Measurements from ENCODE around the gene RBM38.
A peak's percentile ranks its signal among the peaks of the same experiment; 100 is the strongest.
"Not testable (repeated sequence)": the region's sequence is repeated elsewhere in the genome, so short reads cannot be mapped to it uniquely, and the experiment has no call there.

Gene RBM38

DNA sequence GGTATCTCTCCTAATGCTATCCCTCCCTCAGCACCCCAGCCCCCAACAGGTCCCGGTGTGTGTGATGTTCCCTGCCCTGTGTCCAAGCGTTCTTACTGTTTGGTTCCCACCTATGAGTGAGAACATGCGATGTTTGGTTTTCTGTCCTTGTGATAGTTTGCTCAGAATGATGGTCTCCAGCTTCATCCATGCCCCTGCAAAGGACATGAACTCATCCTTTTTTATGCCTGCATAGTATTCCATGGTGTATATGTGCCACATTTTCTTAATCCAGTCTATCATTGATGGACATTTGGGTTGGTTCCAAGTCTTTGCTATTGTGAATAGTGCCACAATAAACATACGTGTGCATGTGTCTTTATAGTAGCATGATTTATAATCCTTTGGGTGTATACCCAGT lies 28.3 kb downstream of the RBM38 start:
- not testable (repeated sequence) for DNase-seq

DNA sequence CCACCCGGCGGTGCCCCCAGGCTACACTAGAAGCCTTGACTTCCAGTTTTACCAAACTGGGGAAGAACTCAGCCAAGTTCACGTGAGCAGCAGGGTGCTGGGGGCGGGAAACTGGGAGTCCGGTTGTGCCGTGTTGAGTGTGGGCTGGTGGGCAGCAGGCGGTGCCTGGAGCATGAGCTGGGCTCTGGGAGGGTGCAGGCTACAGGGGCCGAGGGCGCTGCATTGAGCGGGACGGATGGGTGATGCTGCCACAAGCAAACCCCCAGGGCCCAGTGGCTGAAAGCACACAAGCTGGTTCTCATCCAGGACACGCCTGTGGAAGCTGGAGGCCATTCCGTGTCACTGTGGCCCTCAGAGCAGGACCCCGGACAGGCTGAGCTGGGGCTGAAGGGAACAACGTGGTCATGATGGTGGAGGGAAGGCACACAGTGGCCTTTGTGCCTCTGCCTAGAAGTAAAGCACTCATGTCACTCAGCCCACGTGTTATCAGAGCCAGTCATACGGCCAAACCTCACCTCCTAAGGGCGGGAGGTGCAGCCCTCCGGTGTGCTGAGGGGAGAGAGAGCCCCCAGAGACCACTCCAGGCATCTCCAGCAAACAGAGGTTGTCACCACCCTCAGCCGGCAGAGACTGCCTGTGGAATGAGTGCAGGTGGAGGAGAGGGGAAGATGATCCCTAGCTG lies 29.5 kb downstream of the RBM38 start:
- peak; percentile 66 for DNase-seq

DNA sequence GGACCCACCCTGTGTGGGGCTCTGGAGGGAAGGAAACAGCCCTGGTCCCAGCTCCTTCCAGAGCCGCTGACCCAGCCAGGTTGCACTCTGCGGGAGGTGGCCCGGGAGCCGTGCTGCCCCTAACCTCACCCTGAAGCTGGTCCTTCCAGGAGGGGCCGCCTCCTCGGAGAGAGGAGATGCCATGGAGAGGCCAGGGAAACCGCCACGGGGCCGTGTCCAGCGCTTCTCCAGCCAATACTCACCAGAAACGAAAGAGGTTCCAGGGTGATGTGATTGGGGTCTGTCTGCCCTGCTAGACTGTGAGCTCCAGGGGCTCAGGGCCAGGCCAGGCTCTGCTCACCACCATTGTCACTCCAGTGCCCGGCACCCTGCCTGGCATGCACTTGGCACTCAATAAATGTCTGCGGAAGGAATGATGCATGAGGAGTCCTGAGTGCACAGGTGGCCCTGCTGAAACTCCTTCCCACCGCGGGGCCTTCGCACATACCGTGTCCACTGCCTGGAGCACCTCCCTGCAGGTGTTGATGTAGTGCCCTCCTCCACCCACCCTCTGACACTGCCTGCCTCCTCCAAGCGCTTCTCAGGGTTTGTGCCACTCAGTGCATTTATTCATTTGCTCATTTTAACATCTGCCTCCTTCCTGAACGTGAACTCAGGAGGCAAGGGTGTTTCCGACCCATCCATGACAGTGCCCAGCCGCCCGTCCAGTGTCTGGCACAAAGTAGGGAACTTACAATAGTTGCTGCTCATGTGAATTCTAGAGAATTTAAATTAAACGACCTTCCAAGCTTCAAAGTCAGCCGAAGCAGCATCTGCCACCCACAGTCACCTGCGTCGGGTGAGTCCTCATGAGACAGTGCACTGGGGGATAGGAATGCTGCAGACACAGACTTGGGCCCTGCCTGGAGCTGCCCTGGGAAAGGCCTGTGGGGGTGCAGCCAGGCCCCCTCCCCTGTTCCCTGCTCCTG lies 30.3 kb downstream of the RBM38 start:
- no peak for DNase-seq

DNA sequence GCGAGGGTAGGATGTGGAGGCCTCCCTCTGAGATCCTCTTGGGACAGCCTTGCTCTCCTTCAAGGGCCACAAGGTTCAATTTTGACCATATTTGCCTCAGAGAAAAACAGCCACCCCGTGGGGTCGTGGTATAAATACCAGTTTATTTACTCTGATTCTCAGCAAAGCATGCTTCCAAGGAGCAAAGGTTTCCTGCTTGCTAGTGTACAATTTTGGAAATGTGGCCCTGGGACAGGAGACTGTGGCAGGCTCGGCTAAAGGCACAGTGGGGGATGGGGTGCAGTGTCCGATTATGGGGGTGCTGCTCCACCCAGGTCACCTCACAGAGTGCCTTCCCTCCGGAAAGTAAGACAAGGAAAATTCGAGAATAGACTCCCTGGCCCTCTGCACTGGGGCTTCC lies 31.1 kb downstream of the RBM38 start:
- no peak for DNase-seq

DNA sequence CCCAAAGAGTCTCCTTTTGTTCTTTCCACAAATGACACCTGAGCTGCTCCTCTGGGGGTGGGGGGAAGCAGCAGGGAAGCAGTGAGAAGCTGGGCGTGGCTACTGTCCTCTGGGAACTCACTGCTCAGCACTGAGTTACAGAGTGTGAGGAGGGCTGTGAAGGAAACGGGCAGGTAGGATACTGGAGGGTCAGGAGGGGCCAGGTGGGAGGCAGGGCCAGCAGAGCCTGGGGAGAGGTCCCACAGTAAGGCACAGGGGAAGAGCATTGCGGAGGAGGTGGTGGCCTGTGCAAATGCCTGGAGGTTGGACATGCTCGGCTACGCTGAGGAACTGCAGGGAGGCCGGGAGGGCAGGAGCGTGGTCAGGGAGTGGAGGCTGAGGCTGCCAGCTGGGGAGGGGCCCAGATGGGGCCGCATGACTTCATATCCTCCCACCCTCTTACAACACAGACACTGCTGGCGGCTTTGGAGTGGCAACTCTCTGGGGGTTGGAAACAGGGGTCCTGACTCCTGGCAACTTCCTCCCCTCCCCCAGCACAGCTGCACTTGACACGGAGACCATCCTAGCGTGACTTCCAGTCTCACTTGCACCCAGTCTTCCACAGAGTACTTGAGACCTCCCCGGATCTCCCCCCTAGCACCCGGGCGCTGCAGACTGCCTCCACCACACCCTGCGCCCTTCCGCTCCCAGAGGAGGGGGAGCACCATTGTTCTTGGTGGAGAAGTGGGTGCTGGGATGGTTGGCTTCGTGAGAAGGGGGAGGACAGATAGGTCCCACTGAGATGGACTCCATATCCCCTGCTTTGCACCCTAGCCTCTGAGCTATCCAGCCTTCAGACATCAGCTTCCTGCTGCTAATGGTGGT lies 34.2 kb downstream of the RBM38 start:
- DNase-seq, result peak; percentile 72

DNA sequence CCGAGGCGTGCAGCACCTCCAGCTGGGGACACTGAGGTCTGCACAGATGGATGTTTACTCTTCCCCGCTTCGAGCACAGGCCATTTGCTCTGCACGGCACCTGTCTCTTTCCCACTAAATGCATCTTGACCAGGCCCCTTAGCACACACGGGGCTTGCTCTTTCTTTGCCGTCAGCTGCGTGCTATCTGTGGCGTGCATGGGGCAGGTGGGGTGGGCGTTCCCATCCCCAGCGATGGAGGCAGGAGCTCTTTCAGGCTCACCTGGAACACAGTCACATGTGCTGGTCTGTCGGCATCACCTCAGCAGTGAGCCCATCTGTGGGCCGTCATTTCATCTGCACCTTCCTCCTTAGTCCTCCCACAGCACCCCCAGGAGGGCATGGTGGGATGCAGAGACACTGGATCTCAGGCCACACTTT lies 35.1 kb downstream of the RBM38 start:
- peak; percentile 43 for DNase-seq

DNA sequence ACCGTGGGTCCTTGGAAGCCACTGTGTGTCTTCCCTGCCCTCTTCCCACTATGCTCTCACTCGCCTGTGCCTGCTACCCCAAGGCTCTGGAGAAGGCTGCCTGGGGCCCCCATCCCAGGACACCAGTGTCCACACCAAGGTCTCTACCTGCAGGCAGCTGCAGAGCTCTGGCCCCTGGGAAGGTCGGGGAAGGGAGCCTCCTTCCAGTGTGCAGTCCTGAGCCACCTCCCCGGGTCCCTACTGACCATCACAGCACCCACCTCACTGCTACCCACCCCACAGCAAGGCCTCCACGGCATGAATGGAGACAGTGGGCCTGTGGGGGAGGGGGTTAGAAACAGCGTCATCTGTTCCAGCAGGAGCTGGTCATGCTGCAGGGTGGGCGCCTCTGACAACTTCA lies 35.6 kb downstream of the RBM38 start:
- no peak for DNase-seq

DNA sequence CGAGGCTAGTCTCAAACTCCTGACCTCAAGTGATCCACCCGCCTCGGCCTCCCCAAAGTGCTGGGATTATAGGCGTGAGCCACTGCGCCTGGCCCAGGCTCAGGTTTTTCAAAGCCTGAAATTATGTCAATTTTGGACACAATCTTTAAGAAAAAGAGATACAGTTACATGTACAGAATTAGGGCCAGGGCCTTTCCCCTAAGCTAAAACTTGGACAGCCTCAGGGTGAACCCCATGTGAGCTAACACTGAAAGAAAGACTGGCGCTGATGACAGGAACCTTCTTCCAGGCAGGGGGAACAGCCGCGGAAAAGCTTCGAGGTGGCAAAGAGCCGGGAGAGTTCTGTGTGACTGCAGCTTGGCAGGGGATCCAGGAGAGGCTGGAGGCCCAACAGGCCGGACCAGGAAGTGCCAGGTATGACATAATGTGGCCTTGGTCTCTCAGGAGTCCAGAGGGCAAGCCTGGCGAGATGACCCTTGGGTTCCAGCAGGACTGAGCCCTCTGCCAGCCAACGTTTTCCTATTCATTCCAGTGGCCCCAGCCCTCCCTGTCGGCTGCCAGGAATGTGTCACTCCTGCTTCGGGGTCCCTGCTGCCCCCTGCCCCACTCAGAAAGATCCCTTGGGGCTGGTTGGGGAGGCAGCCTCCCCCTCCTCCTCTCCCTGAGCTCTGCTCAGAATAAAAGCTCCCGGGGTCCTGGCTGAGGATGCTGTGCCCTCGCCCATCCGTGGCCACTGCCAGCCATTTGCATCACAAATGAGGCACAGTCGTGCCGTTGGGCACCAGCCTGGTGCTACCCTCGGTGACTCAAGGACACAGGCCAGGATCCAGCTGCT lies 37.3 kb downstream of the RBM38 start:
- no peak for DNase-seq

DNA sequence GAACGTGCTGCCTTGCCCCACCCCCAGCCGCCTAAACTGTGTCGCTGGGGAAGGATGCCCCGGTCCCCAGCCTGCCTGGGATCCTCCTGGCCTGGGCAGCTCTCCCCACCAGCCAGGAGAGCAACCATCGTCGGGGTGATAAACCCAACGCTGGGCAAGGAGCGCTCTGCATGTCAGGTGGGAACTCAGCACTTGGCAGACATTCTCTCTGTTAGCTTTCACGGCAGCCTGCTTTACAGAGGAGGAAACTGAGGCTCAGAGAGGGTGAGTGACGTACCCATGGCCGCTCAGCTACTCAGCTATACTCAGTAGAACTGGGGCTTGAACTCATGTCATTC lies 37.9 kb downstream of the RBM38 start:
- DNase-seq, result no peak

DNA sequence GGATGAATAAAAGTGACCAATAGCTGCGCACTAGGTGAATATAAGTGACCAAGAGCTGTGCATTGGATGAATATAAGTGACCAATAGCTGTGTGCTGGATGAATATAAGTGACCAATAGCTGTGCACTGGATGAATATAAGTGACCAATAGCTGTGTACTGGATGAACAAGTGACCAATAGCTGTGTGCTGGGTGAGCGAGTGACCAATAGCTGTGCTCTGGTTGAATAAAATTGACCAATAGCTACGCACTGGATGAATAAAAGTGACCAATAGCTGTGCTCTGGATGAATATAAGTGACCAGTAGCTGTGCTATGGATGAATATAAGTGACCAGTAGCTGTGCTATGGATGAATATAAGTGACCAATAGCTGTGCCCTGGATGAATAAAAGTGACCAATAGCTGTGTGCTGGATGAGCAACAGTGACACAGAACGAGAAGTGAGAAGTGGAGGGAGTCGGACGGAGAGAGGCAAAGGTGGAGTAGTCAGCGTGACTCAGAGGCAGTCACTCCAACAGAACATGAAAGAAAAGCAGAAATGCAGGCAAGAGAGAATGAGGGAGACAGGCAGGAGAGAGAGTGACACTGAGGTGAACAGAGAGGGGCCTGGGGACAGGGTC lies 38.5 kb downstream of the RBM38 start:
- DNase-seq, result no peak

DNA sequence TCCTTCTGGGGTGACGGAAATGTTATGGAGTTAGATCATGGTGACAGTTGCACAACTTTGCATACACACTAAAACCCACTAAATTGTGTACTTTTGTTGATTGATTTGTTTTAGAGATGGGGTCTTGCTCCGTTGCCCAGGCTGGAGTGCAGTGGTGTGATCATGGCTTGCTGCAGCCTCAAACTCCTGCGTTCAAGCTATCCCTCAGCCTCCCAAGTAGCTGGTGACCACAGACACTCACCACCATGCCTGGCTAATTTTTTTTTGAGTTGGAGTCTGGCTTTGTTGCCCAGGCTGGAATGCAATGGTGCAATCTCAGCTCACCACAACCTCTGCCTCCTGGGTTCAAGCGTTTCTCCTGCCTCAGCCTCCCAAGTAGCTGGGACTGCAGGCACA lies 39.0 kb downstream of the RBM38 start:
- DNase-seq, result not testable (repeated sequence)

DNA sequence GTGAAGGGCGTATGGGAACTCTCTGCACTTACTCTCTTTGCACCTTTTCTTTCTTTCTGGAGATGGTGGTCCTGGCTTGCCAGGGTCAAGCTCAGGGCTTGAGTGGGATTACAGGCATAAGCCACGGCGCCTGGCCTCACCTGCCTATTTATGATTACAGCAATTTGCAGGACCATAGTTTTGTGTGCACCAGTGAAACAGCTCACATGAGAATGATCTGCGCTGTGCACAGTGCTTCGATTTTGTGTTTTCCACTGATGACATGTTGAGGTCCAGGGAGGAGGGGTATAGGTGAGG lies 40.3 kb downstream of the RBM38 start:
- no peak for DNase-seq

DNA sequence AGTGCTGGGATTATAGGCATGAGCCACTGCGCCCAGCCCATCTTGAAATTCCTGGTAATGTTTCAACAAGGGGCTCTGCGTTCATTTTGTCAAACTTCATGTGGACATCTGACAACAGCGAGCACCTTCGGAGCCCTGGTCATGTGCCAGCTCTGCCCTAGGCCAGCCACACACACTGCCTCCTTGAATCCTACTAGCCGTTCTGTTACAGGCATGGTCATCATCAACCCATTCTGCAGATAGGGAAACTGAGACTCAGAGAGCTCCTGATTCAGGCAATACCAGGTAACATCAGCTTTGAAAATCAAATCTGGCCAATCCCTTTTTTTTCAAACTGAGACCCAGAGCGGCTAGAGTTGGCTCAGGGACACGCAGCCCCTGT lies 41.3 kb downstream of the RBM38 start:
- DNase-seq, result no peak

DNA sequence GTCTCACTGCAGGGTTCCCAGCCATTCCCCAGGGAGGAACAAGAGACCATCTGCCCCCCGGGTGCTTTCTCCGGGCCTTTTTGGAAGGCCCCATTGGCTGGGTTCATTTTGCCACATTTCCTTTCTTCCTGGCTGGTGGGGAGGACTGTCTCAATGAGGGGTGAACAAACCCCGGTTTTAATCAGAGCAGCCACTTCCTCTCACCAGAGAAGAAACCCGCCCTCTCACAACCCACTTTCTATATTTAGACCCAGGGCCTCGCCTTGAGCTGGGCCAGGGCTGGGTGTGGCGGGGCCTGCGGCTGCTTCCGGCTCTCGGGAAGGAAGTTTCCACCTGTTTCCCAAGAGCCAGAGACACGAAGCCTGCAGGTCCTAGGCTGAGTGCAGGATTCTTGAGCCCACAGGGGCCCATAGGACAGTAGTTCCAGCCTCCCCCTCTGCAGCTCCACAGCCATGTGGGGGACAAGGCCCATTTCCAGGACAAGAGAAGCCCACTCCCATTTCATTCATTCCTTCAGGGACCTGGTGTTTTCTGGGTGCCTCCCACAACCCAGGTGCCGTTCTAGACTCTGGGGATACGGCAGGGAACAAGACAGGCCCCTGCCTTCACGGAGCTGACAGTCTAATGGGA lies 41.8 kb downstream of the RBM38 start:
- DNase-seq, result no peak

DNA sequence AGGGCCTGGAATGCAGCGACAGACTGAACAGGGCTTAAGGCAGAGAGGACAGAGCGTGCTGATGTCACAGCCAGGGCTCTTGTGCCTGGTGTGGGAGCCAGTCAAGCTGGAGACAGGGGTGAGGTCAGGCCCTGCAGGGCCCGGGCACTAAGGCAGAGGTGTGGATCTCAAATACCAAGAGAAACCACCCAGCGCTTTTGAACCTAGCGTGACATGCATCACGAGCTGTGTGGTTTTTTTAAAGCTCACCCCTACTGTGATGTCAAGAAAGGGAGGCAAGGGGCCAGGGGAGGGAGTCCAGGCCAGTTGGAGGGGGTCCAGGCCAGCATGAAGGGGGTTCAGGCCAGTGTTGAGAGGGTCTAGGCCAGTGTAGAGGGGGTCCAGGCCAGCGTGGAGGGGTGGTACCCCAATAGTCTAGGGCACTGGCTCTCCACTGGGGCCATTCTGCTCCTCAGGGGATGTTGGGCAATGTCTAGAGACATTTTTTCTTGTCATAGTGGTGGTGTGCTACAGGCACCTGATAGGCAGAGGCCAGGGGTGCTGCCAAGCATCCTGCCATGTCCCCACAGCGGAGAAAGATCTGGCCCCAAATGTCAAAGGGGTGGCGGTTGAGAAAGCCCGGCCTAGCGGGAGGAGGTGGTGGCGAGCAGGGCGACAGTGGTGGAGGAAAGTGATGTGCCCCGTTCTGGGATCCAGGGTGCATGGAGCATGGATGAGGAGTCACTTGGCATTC lies 42.6 kb downstream of the RBM38 start:
- DNase-seq, result no peak

DNA sequence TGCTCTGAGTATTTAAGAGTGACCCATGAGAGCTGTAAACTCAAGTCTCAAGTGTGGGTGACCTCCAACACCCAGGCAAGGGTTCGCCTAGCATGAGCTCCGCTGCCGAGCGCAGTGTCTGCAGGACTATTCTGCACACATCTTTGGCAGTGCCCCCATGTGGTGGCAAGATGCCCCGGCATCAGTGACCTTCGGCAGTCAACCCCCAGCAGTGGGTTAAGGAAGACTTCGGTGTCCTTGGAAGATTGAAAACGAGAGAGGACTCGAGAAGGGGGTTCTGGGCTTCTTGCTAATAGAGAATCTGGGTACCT lies 43.1 kb downstream of the RBM38 start:
- DNase-seq, result no peak

DNA sequence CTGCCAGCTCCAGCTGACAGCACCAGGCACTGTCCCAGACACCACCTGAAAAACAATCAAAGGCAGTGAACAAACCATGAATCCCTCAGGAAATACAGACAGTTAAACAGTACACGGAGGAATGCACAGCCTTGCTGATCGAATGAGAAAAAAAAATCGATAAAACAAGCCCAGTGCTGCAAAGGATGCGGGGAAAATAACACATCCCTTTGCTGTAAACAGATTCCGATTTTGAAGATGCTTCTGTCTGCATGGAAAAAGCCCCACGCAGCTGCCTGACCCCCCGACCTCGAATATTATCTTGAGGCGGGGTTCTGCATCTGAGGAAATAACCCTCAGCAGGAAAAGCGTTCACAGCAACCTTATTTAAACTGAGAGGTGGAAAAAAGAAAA lies 43.9 kb downstream of the RBM38 start:
- no peak for DNase-seq

DNA sequence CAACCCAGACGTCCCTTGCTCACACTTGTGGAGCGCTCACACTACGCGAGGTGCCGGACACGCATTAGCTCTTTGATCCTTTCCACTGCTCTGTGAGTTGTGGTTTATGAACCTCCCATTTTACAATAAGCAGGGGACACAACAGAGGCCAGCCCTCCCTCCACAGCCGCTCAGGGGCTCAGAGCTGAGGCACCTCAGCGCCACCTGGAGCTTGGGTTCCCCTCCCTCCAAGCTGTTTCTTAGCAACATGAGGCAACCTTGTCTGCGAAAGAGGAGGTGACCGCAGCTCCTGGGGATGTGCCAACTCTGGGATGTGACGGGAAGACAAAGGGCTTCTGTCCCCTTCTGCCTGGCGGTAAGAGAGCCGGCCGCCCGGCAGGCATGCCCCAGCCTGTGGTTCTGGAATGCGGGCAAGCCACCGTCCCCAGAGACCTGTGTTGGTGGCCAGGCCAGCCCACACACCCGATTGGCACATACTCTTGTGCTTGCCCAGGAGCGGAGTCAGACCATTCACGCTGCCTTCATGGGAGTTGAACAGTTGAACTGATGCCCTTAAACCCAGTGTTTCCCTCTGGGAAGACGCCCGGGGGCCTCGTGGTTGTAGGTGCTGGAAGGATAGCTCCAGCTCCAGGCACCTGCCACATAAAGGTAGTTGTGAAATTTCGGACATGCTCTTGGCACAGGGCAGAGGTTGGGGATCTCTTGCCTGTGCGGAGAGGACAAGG lies 44.5 kb downstream of the RBM38 start:
- DNase-seq, result peak; percentile 85

DNA sequence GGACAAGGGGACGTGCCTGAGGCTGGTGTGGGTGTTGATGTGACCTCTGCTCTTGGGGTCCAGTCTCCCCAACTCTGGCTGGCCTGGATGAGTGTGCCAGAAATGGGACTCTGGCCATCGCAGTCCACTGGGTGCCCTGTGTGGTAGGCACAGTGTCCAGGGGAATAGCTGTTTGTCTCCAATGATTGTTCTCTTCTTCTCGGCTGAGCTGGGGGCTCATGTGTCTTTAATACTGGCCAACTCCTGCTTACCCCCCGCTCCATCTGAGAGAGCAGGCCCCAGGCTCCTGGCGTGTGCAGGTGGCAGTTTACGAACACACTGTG lies 45.0 kb downstream of the RBM38 start:
- DNase-seq, result no peak

DNA sequence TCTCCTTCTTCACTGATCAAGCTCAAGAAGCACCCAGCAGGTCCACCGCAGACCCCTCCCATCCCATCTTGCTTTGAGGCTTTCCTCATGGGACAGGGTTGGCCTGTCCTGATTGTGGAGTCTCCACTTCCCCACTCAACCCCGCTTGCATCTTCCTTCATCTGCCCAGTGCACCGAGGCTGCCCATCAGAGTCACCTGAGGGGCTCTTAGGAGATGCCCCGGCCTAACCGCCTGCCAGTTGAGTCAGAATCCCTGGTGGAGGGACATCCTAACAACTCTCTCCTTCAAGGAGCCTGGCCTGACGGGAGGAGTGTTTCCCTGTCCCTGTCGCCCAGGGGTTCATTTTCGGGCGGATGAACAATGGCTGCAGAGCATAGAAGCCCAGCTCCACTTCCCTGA lies 46.1 kb downstream of the RBM38 start:
- DNase-seq, result no peak
